Sigmoid colon (tissue), 7 donors: ENCODE data around the gene GOLGA6L26. TPM values are rescaled to one million over a fixed set of nuclear protein-coding genes. Genes with fewer than 3 reads are reported as not detected.

Experiments
- polyA plus RNA-seq, 3 donors: library from polyadenylated mRNA; stranded (reverse); fragments of 200-250 nt; gene quantifications; one replicate each; pipeline ENCODE4 v1.2.3, GENCODE V29; 2013
- small RNA-seq, 3 donors: library from RNA; depleted of rRNA; stranded (forward); fragments of <200 nt; gene quantifications; one replicate each; pipeline ENCODE3, GENCODE V24; 2016
- total RNA-seq, 4 donors: library from RNA; depleted of rRNA; stranded (reverse); fragments of >200 nt; gene quantifications; one replicate each; pipeline ENCODE4 v1.1.0, GENCODE V29; 2016
- donor health status: healthy with polysubstance abuse.
- donor health status: Bipolar disorder and iron deficiency.
- donor health status: healthy.

Gene GOLGA6L26
- total and polyA plus RNA-seq, 7 donors, result 0.60 TPM; not detected in 6

Small RNA genes within 50 kb of the gene (small RNA-seq; reads per million reads assigned to genes)
- gene RN7SL536P, result 0 reads per million in 3 donors

Other genes with a start within 250 kb of the GOLGA6L26 start
- gene GOLGA6L1, start 197.4 kb downstream of the GOLGA6L26 start, total RNA-seq, result not detected
- gene GOLGA6L1, start 197.4 kb downstream of the GOLGA6L26 start, polyA plus RNA-seq, result not detected
- under 1 TPM in 3 of 4 donors, not detected in 1; 0.33 to 0.55 (median 0.36) TPM for gene GOLGA8S, start 20.6 kb upstream of the GOLGA6L26 start, total RNA-seq
- gene GOLGA8S, start 20.6 kb upstream of the GOLGA6L26 start, polyA plus RNA-seq, result under 1 TPM in 1 of 3 donors, not detected in 2; 0.03 TPM
- gene GOLGA6L2, start 113.0 kb upstream of the GOLGA6L26 start, total RNA-seq, result under 1 TPM in 1 of 4 donors, not detected in 3; 0.14 TPM
- gene GOLGA6L2, start 113.0 kb upstream of the GOLGA6L26 start, polyA plus RNA-seq, result not detected
- gene MKRN3, start 231.5 kb upstream of the GOLGA6L26 start, total RNA-seq, result 1 to 10 TPM in 2 of 4 donors, under 1 TPM in 2; 0.27 to 2.1 (median 0.94) TPM
- gene MKRN3, start 231.5 kb upstream of the GOLGA6L26 start, polyA plus RNA-seq, result 1 to 10 TPM in 1 of 3 donors, not detected in 2; 1.1 TPM